Left renal cortex interstitium (tissue), 4 donors: ENCODE data around the gene ATP6V1C2. TPM values are rescaled to one million over a fixed set of nuclear protein-coding genes. Genes with fewer than 3 reads are reported as not detected.

Source experiments
- DNase-seq, 4 donors: peaks; one replicate each; pipeline ENCODE4 v3.0.0-alpha.2; 2013; ENCODE audit warnings: low read depth in 4 of 4, low spot score in 2 of 4, missing footprints in 1 of 4
- polyA plus RNA-seq, 4 donors: library from polyadenylated mRNA; unstranded; fragments of 120-200 nt; gene quantifications; one replicate each; pipeline ENCODE4 v1.2.1, GENCODE V29; 2013; ENCODE audit not compliant: insufficient read length in 4 of 4

The ATP6V1C2 gene, protein sequence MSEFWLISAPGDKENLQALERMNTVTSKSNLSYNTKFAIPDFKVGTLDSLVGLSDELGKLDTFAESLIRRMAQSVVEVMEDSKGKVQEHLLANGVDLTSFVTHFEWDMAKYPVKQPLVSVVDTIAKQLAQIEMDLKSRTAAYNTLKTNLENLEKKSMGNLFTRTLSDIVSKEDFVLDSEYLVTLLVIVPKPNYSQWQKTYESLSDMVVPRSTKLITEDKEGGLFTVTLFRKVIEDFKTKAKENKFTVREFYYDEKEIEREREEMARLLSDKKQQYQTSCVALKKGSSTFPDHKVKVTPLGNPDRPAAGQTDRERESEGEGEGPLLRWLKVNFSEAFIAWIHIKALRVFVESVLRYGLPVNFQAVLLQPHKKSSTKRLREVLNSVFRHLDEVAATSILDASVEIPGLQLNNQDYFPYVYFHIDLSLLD
- polyA plus RNA-seq, result 1 to 10 TPM; 5.8 to 8.6 (median 7.7) TPM

DNA sequence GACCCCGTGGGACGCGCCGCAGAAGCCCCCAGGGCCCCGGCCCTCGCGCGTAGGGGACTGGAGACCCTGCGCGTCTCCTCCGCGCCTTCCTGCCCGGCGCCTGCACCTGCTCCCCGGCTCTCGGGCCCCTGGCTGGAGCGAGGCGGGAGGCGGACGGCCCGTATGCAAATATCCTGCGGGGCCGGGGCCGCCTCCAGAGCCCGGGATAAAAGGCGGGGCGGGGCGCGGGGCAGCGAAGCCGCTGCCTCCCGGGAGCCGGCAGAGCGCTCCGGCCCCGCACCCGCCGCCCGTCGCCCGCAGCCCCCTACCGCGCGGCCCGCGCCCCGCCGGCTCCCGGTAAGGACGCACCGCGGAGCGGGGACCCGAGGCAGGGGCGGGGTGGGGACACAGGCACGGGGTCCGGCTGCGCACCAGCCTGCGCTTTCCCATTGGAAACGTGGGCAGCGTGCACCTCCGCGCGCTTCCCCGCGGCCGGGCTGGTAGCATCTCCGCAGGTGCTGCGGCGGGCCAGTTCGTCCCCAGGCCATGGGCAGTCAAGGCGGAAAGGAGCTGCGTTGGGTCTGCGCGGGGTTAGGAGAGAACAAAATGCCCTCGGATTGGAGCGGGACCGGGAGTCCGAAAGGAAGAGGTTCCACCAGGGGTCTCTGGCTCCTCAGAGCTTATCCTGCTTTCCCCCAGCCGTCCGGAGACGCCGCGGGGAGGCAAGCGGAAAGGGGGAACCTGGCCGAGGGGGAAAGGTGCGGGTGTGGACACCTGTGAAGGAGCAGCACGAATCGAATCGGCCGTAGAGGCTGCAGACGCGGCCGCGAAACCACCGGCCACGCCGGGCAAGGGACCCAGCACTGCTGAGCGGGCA lies at the start of gene ATP6V1C2:
TSS of gene ATP6V1C2 (plus strand) at position 235 of the 856 bp plus-strand sequence. CDS start 1,220 bp downstream, outside the sequence.
- no peak for DNase-seq

DNA sequence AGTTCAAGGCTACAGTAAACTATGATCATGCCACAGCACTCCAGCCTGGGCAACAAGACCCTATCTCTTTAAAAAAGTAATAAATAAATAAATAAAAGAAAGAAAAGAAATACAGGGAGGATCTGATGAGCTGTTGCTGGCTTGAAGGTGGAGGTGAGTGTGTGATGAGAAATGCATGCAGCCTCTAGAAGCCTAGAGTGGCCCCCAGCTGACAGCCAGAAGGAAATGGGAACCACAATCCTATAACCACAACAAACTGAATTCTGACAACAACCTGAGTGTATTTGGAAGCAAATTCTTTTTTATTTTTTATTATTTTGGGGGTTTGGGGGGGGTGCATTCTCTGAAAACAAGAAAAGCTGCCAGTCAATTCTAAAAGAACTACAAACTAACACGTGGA lies 46.3 kb upstream of the ATP6V1C2 start:
- DNase-seq, result no peak

- DNase-seq, result no peak
These were observed 43.2 kb upstream of the ATP6V1C2 start for GRCh38 chr2:10678225-10678624.

DNA sequence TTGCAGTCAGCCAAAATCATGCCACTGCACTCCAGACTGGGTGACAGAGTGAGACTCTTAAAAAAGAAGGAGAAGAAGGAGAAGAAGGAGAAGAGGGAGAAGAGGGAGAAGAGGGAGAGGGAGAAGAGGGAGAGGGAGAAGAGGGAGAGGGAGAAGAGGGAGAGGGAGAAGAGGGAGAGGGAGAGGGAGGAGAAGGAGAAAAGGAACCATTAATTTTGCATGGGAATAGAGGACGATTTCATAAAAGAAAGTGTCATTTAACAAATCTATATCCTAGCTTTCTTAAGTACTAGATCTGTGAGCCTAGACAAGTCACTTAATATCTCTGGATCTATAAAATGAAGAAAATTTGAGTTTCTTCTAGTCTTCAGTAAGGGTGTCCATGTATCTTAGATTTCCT lies 41.2 kb upstream of the ATP6V1C2 start:
- no peak for DNase-seq

DNA sequence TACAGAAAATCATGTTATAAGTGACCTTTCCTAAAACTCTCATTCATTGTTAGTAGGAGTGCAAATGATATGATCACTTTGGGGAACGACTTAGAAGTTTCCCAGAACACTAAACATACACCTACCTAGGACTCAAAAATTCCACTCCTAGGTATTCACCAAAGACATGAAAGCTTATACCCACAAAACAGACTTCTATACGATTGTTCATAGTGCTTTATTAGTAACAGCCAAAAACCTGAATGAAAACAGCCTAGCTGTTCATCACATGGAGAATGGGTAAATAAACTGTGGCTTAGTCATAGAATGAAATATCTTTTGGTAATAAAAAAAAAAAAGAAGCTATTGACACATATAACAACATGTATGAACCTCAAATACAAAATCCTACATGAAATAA lies 40.5 kb upstream of the ATP6V1C2 start:
- DNase-seq, result no peak

DNA sequence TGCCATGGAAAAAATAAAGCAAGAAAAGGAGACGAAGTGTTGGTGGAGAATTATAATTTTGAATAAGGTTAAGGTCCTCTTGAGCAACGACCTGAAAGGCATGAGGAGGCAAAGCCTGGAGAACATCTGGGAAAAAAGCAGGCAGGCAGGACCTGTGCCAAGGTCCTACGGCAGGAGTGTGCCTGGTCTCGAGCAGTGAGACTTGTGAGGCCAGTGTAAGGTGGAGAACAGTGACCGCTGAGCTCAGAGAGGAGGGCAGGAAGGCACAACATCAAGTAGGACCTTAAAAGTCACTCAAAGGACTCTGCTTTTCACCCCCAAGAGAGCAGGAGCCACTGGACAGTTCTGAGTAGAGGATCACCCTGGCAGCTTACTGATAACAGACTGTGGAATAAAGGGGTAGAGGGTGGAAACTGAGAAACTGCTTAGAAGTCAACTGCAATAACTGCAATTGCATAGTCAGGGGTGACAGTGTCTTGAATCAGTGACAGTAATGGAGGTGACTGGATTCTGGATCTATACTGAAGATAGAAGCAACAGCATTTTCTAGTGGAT lies 35.2 kb upstream of the ATP6V1C2 start:
- no peak for DNase-seq

GRCh38 chr2:10688921-10689807 lies 32.3 kb upstream of the ATP6V1C2 start:
- DNase-seq, result no peak

DNA sequence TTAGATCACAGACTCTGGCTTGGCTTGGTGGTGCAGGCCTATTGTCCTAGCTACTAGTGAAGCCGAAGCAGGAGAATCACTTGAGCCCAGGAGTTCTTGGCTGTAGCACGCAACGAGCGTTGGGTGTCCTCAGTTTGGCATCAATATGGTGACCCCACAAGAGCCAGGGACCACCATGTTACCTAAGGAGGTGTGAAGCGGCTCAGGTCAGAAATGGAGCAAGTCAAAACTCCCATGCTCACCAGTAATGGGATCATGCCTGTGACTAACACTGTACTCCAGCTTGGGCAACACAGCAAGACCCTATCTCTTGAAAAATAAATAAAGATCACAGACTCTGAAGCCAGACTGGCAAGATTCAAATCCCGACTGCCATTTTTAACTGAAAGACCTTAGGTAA lies 29.9 kb upstream of the ATP6V1C2 start:
- no peak for DNase-seq

DNA sequence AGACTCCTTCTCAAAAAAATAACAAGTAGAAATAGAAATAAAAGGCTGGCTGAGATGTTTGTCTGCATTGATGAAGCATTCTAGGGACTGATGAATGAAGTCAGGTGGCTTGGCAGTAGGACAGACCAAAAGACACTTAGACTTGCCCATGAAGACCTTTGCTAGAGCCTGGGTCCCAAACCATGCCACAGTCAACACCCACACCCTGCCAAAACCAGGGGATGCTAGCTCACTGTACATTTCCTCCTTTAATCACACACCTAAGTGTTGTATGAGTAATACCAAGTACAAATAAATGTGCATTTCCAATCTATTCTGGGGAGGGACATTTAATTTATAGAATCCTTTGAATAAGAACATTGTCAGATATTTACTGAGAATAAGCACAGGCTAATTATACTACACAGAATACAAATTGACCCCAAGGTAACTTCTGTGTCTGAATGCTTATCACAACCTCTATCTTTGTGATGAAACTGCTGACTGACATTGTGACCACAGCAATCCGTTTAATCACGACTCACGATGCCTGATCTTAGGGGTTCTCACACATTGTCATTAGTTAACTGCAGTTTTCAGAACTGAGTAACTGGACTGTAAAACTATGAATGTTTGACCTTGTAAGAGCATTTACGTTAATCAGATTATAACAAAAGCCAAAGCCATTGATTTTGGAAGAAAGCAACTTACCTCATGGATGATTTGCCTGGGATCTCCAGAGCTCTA lies 21.2 kb upstream of the ATP6V1C2 start:
- DNase-seq, result no peak

- no peak for DNase-seq
These were observed 17.3 kb upstream of the ATP6V1C2 start for GRCh38 chr2:10704034-10704594.

- no peak for DNase-seq
These were observed 15.4 kb upstream of the ATP6V1C2 start for GRCh38 chr2:10706033-10706432.

- no peak for DNase-seq
These were observed 13.6 kb upstream of the ATP6V1C2 start for GRCh38 chr2:10707831-10708230.

GRCh38 chr2:10709290-10709939 lies 12.0 kb upstream of the ATP6V1C2 start:
- no peak for DNase-seq

DNA sequence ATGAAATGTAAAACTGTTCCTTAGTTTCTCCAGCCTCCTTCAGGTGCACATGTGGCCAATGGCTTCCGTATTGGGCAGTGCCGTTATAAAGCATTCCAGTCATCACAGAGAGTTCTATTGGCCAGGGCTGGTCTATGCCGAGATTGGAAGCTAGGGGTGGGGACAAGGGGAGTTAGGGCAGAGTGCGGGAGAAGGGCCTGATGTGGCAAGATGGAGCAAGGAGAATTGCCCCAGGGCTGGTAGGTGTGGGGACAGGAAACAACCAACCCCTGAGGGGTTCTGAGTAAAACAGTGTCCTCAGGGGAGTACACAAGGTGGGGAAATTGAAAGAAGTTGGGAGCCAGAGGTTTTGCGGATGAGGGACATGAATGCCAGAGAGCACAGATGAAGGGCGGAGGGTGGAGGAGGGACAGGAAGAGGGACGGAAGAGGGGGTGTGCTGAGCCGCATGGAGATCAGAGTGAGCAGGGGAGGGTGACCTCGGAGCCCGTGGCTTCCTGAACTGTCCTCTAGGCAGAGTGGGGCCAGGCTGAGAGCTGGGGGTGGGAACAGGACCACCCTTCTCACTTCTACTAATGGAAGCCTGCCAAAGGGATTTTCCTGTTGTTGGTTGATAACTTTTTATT lies 9.1 kb upstream of the ATP6V1C2 start:
- DNase-seq, result no peak

DNA sequence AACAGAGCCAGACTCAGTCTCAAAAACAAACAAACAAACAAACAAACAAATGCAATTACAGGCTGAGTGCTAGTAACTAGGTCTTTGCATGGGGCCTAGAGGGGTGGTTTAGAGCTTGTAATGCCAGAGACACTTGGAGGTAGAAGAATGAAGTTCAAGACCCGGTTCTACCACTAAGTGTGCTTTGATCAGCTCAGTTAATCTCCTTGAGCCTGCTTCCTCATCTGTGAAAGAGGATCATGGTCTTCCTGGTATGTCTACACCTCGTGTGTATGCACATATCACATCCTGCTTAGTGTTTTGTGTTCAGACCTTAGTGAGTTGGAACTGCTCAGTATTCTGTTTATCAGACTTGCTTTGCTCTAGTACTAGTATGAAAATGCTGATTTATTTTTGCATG lies 4.8 kb upstream of the ATP6V1C2 start:
- DNase-seq, result no peak

- DNase-seq, result no peak
These were observed 3.8 kb upstream of the ATP6V1C2 start for GRCh38 chr2:10717628-10718027.

DNA sequence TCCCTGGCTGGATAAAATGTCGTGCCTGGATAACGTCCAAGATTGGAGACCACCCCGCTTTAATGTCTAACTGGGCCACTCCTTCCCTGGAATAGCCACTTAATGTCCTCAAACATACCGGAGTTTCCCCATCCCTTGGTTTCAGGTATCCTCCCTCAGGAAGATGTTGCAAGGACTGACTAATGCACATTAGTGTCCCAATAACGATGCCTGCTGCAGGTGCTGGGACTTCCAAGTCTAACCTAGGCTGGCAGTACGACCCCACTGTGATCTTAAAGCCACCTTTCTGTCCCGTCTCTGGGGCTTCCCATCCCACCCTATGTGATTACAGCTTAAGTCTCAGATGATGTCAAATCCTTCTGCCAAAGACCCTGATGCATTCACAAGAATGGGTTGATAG lies 1.1 kb upstream of the ATP6V1C2 start:
- DNase-seq, result no peak

DNA sequence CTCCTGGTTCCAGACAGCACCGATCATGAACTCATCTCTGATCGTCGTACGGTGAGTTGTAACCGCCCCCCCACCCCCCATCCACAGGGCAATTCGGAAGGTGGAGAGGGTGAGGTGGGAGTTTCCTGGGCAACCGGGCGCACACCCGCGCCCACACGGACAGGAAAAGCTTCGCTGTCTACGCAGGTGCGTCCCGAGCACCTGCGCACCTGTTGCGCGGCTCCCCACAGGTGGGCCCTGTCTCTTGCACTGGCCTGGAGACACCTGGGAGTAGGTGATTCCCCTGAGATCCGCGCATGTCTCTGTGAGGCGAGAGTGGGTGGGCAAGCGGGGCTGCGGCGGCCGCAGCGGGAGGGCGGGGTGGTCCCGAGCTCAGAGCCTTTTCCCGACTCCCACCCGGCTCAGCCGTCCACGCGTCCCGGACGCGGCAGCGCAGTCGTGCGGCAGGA lies 459 bp upstream of the ATP6V1C2 start:
- DNase-seq, result no peak
